Left cardiac atrium (tissue), 4 donors: Measurements from ENCODE around the gene ANO10. TPM values are rescaled to one million over a fixed set of nuclear protein-coding genes. Genes with fewer than 3 reads are reported as not detected.
A peak's percentile ranks its signal among the peaks of the same experiment; 100 is the strongest.
"Not testable (repeated sequence)": the region's sequence is repeated elsewhere in the genome, so short reads cannot be mapped to it uniquely, and the experiment has no call there.

Experiments
- ATAC-seq, 2 donors: fragments of 200-7000 bp; cut with Tn5 transposase; one replicate each; pipeline ENCODE4 v1.9.1; 2020; ENCODE audit warnings: mild to moderate bottlenecking in 2 of 2, moderate library complexity in 2 of 2
- DNase-seq: peaks from one replicate; pipeline ENCODE4 v3.0.0-alpha.2; 2020
- intact Hi-C, 2 donors: fragments of 100-400 bp; cut with DNase I; formaldehyde crosslinking; loops; one replicate each; pipeline versions ENCODE4 v1.14.1 to v1.15.1; 2022 to 2023
- total RNA-seq, 2 donors: library from RNA; stranded (reverse); fragmentation: NEBNext Ultra II Directional; extraction: Animal tissue kit (Norgen Biotek cat#: 25700); gene quantifications; one replicate each; pipeline ENCODE4 v1.2.1, GENCODE V29; 2021
- donor health status: DM: no; HTN: yes; CAD: no.
- donor health status: DM: no; HTN: yes; CAD: no; lungs with severe emphysema.
- donor health status: DM: yes; HTN: yes; CAD: no.
- donor health status: Dilated cardiomyopathy.

The ANO10 gene
- total RNA-seq, 2 donors from 2014 or later, result 16.7 to 18.1 TPM

- ATAC-seq (no peak), DNase-seq (no peak)
- intact Hi-C loops, result no loop called here
These were observed 10.5 kb upstream of the ANO10 start for GRCh38 chr3:43632269-43632733.

GRCh38 chr3:43629741-43630140 is 7.9 kb upstream of the ANO10 start:
- DNase-seq (no peak), ATAC-seq (no peak)
- intact Hi-C loops, result no loop called here

GRCh38 chr3:43629257-43629656 is 7.4 kb upstream of the ANO10 start:
- DNase-seq, result no peak
- intact Hi-C loops, result no loop called here

GRCh38 chr3:43627360-43627759 is 5.5 kb upstream of the ANO10 start:
- ATAC-seq (no peak), DNase-seq (no peak)
- intact Hi-C loops, result no loop called here

More at GRCh38 chr3:43629257-43629656, 7.4 kb upstream of the ANO10 start:
- ATAC-seq, result no peak

GRCh38 chr3:43624619-43625305 is 3.0 kb upstream of the ANO10 start:
- intact Hi-C loops, result no loop called here
- ATAC-seq, result no peak
- DNase-seq, result no peak

GRCh38 chr3:43620831-43621655 is 768 bp downstream of the ANO10 start:
- ATAC-seq (peak in 1 of 2 donors; percentile 3), DNase-seq (no peak)
- intact Hi-C loops, result no loop called here

GRCh38 chr3:43619588-43619987 is 2.2 kb downstream of the ANO10 start:
- ATAC-seq (no peak), DNase-seq (no peak)
- intact Hi-C loops, result no loop called here

- DNase-seq (no peak), ATAC-seq (no peak)
- intact Hi-C loops, result no loop called here
These were observed 3.7 kb downstream of the ANO10 start for GRCh38 chr3:43618142-43618541.

GRCh38 chr3:43616034-43616433 is 5.8 kb downstream of the ANO10 start:
- ATAC-seq, result no peak
- no peak for DNase-seq
- intact Hi-C loops, result no loop called here

- DNase-seq, result no peak
- intact Hi-C loops, result no loop called here
- no peak for ATAC-seq
These were observed 6.7 kb downstream of the ANO10 start for GRCh38 chr3:43615133-43615532.

GRCh38 chr3:43613976-43614375 is 7.8 kb downstream of the ANO10 start:
- intact Hi-C loops, result no loop called here
- no peak for ATAC-seq
- no peak for DNase-seq

GRCh38 chr3:43612419-43612818 is 9.4 kb downstream of the ANO10 start:
- intact Hi-C loops, result no loop called here
- no peak for DNase-seq
- no peak for ATAC-seq

GRCh38 chr3:43609406-43609805 is 12.4 kb downstream of the ANO10 start:
- ATAC-seq (no peak), DNase-seq (no peak)
- intact Hi-C loops, result no loop called here

- DNase-seq (no peak), ATAC-seq (no peak)
- intact Hi-C loops, result no loop called here
These were observed 13.1 kb downstream of the ANO10 start for GRCh38 chr3:43608751-43609150.

- intact Hi-C loops, result no loop called here
- ATAC-seq (no peak), DNase-seq (no peak)
These were observed 15.5 kb downstream of the ANO10 start for GRCh38 chr3:43606284-43606683.

GRCh38 chr3:43599959-43600358 is 21.9 kb downstream of the ANO10 start:
- ATAC-seq, intact Hi-C loops, DNase-seq: not testable (repeated sequence)

- intact Hi-C loops, result no loop called here
- no peak for DNase-seq
- no peak for ATAC-seq
These were observed 23.9 kb downstream of the ANO10 start for GRCh38 chr3:43597961-43598360.

GRCh38 chr3:43596178-43596577 is 25.6 kb downstream of the ANO10 start:
- DNase-seq, ATAC-seq, intact Hi-C loops: not testable (repeated sequence)

- DNase-seq, intact Hi-C loops, ATAC-seq: not testable (repeated sequence)
These were observed 26.5 kb downstream of the ANO10 start for GRCh38 chr3:43595280-43595679.

- intact Hi-C loops, ATAC-seq, DNase-seq: not testable (repeated sequence)
These were observed 28.2 kb downstream of the ANO10 start for GRCh38 chr3:43593588-43593987.
